ENCODE results near the gene ZNF839. TPM values are rescaled to one million over a fixed set of nuclear protein-coding genes. Genes with fewer than 3 reads are reported as not detected.
A peak's percentile ranks its signal among the peaks of the same experiment; 100 is the strongest.
"Not testable (repeated sequence)": the region's sequence is repeated elsewhere in the genome, so short reads cannot be mapped to it uniquely, and the experiment has no call there.

The ZNF839 gene
- total RNA-seq, 1 donor from 2014 or later, result 17.3 TPM

DNA sequence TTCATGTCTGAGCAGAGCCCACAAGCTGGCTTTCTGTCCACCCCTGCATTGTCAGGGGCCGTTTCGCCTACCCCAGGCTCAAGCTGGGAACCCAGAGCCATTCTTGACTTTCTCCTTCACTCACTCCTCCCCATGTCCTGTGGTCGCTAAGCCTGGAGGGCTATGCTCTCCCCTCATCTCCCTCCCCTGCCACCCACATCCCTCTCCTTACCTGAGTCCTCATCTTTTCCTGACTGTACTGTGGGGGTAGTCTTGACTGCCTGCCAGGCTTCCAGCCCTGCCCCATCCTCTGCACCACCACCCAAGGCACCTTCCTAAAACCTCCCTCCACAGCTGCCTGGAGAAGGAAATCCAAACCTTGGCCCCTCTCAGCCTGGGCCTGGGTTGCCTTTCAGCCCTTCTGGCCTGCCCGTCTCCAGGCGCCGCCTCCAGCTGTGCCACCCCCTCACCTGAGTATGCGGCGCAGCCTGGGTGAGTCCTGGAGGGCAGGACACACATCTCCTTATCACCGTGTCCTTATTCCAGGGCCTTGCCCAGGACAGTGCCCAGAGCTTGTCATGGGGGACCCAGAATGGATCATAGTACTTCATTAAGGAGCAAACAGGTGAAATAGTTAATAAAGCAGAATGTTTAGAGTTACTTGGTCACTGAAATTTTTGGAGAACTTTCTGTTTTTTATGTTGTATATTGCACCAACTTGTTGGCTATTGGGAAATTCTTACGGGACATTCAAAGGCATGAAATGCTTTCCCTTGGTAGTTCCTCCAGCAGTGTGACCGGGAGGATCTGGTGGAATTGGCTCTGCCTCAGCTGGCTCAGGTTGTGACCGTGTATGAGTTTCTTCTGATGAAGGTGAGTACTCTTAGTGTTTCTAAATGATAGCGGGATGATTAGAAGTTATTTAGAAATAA lies 14.5 kb downstream of the ZNF839 start:
- intact Hi-C loops (cut with micrococcal nuclease), result no loop called here
- H3K27me3 Mint-ChIP-seq (ENCODE audit: low read depth), result no peaks in the 10 kb centered on the region
- peaks cover 30% of the 10 kb centered on the region for H3K36me3 Mint-ChIP-seq (ENCODE audit: low read depth)
- no peak overlapping the region for H3K4me3 Mint-ChIP-seq (ENCODE audit: low read depth)
- no peaks in the 10 kb centered on the region for H3K4me1 Mint-ChIP-seq (ENCODE audit: low read depth)
- DNase-seq (ENCODE audit: low spot score), result no peak
- no peak overlapping the region for H3K27ac Mint-ChIP-seq
- H3K9me3 Mint-ChIP-seq, result no peaks in the 10 kb centered on the region

DNA sequence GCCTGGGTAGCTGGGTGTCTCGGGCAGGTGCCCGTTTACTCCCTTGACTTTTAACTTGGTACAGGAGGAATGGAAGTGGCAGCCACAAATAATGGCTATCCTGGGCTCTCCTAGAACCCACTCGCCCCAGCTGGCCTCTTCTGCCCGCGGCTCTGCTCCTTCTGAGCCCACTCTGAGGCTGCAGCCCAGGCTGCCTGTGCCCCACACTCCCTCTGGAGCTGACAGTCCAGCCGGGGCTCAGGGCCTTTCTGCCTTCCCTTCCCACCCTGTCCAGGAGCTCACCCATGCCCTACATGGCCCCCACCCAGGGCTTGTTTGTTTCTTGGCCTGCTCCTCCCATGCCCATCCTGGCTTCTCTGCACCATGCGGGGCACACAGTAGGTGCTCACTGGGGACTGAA lies 15.6 kb downstream of the ZNF839 start:
- no peak for DNase-seq (ENCODE audit: low spot score)
- Mint-ChIP-seq H3K36me3 (ENCODE audit: low read depth) (peaks cover 30% of the 10 kb centered on the region), H3K27me3 (ENCODE audit: low read depth) (no peaks in the 10 kb centered on the region), H3K4me1 (ENCODE audit: low read depth) (no peaks in the 10 kb centered on the region), H3K9me3 (no peaks in the 10 kb centered on the region), H3K27ac (no peak overlapping the region), H3K4me3 (ENCODE audit: low read depth) (no peak overlapping the region)
- intact Hi-C loops (cut with micrococcal nuclease), result no loop called here

DNA sequence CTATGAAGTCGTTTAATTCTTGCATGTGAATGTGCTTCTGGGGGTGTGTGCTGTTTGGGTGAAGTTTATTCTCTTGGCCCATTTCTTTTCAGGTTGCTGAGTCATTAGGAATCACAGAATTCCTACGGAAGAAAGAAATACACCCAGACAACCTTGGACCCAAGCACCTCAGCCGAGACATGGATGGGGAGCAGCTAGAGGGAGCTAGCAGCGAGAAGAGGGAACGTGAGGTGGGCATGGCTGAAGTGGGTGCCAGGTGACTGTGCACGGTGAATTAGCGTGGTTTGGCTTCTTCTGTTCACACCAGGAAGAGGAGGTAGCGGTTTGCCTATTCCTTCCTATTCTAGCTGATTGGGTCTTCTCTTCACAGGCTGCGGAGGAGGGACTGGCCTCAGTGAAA lies 19.2 kb downstream of the ZNF839 start:
- H3K4me3 Mint-ChIP-seq (ENCODE audit: low read depth), result no peak overlapping the region
- H3K4me1 Mint-ChIP-seq (ENCODE audit: low read depth), result no peaks in the 10 kb centered on the region
- no peak for DNase-seq (ENCODE audit: low spot score)
- no peaks in the 10 kb centered on the region for H3K9me3 Mint-ChIP-seq
- H3K27ac Mint-ChIP-seq, result peak overlapping the region; percentile 11
- no peaks in the 10 kb centered on the region for H3K27me3 Mint-ChIP-seq (ENCODE audit: low read depth)
- intact Hi-C loops (cut with micrococcal nuclease), result no loop called here
- H3K36me3 Mint-ChIP-seq (ENCODE audit: low read depth), result peaks cover 46% of the 10 kb centered on the region

DNA sequence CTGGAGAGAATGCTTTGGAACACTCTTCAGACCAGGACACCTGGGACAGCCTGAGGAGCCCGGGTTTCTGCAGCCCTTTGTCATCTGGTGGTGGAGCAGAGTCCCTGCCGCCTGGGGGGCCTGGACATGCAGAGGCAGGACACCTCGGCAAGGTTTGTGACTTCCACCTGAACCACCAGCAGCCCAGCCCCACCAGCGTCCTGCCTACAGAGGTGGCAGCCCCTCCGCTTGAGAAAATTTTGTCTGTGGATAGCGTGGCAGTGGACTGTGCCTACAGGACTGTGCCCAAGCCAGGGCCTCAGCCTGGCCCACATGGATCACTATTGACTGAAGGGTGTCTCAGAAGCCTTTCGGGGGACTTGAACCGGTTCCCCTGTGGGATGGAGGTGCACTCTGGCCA lies 22.0 kb downstream of the ZNF839 start:
- Mint-ChIP-seq H3K4me3 (ENCODE audit: low read depth) (no peak overlapping the region), H3K4me1 (ENCODE audit: low read depth) (no peaks in the 10 kb centered on the region), H3K27ac (peak overlapping the region; percentile 63), H3K36me3 (ENCODE audit: low read depth) (peaks cover 51% of the 10 kb centered on the region), H3K27me3 (ENCODE audit: low read depth) (no peaks in the 10 kb centered on the region), H3K9me3 (no peaks in the 10 kb centered on the region)
- DNase-seq (ENCODE audit: low spot score), result no peak
- intact Hi-C loops (cut with micrococcal nuclease), result no loop called here

DNA sequence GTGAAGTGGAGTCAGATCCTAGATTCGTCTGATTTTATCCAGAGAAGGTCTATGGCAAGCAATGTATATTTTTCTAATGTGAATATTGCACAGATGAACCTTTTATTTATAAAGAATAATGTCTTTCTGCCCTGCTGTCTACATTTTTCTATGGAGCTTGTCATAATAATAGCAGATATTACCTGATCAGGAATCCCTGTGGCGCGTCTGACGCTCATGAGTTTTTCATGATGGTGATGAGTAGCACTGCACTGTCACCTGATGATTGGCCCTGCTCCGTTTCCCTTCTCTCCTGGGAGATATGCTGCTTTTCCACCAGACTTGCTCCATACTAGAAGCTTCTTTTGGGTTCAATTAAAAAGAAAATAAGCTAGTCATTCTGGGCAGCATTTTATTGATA lies 22.7 kb downstream of the ZNF839 start:
- Mint-ChIP-seq H3K27ac (no peak overlapping the region), H3K36me3 (ENCODE audit: low read depth) (peaks cover 46% of the 10 kb centered on the region), H3K9me3 (no peaks in the 10 kb centered on the region), H3K4me3 (ENCODE audit: low read depth) (no peak overlapping the region), H3K27me3 (ENCODE audit: low read depth) (no peaks in the 10 kb centered on the region), H3K4me1 (ENCODE audit: low read depth) (no peaks in the 10 kb centered on the region)
- intact Hi-C loops (cut with micrococcal nuclease), result no loop called here
- no peak for DNase-seq (ENCODE audit: low spot score)

DNA sequence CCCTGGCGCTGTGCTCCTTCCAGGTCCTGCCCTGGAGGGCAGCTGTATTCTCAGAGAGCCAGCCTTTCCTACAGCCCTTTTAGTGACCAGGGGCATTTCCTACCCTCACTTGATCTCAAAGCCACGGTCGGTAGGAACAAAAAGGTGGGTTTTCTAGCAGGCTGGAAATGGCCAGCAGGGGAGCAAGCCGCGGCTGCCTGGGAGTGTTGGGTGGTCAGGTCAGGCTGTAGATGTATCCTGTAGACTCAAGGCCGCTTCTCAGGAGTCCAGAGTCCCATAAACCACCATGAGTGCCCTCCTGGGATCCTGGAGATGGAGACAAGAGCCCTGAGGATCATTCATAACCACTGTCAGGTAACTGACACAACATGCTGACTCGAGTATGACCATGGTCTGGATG lies 24.5 kb downstream of the ZNF839 start:
- no peak overlapping the region for H3K4me3 Mint-ChIP-seq (ENCODE audit: low read depth)
- intact Hi-C loops (cut with micrococcal nuclease), result no loop called here
- H3K9me3 Mint-ChIP-seq, result no peaks in the 10 kb centered on the region
- H3K27me3 Mint-ChIP-seq (ENCODE audit: low read depth), result no peaks in the 10 kb centered on the region
- H3K36me3 Mint-ChIP-seq (ENCODE audit: low read depth), result peaks cover 47% of the 10 kb centered on the region
- no peaks in the 10 kb centered on the region for H3K4me1 Mint-ChIP-seq (ENCODE audit: low read depth)
- no peak for DNase-seq (ENCODE audit: low spot score)
- no peak overlapping the region for H3K27ac Mint-ChIP-seq

DNA sequence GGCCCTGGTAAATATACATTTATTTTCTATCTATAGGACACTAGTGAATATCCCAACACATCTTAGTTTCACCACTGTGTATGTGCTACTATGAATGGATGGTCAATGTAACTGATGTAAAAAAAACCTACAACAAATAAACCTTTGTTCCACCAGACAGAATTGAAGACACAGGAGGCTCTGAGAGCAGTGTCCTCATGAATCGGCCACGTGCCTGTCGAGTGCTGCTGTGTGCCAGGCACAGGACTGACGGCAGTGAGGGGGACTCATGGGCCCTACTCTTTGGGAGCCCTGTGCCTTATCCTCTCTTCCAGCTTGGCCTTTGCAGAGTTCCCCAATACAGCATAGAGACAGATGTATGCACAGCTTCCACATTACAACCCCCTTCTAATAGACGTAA lies 24.9 kb downstream of the ZNF839 start:
- Mint-ChIP-seq H3K9me3 (no peaks in the 10 kb centered on the region), H3K36me3 (ENCODE audit: low read depth) (peaks cover 47% of the 10 kb centered on the region), H3K4me1 (ENCODE audit: low read depth) (no peaks in the 10 kb centered on the region), H3K27ac (no peak overlapping the region), H3K27me3 (ENCODE audit: low read depth) (no peaks in the 10 kb centered on the region), H3K4me3 (ENCODE audit: low read depth) (no peak overlapping the region)
- intact Hi-C loops (cut with micrococcal nuclease), result no loop called here
- DNase-seq (ENCODE audit: low spot score), result no peak

DNA sequence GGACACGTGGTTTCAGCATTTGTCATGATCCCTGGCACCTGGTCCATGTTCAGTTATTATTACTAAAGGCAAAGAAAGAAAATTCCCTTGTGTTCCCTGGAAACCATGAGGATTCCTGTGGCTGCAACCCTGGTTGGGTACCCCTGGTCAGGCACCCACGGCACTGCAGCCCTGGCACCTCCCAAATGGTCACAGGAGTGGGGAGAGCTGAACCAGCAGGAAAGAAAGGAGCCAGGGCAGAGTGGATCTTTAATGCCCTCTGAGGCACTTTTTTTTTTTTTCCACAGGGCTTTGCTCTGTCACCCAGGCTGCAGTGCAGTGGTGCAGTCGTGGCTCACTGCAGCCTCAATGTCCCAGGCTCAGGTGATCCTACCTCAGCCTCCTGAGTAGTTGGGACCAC lies 25.7 kb downstream of the ZNF839 start:
- peaks cover 54% of the 10 kb centered on the region for H3K36me3 Mint-ChIP-seq (ENCODE audit: low read depth)
- intact Hi-C loops (cut with micrococcal nuclease), result no loop called here
- H3K27me3 Mint-ChIP-seq (ENCODE audit: low read depth), result no peaks in the 10 kb centered on the region
- no peak overlapping the region for H3K4me3 Mint-ChIP-seq (ENCODE audit: low read depth)
- H3K4me1 Mint-ChIP-seq (ENCODE audit: low read depth), result no peaks in the 10 kb centered on the region
- no peaks in the 10 kb centered on the region for H3K9me3 Mint-ChIP-seq
- H3K27ac Mint-ChIP-seq, result no peak overlapping the region
- DNase-seq (ENCODE audit: low spot score), result no peak

DNA sequence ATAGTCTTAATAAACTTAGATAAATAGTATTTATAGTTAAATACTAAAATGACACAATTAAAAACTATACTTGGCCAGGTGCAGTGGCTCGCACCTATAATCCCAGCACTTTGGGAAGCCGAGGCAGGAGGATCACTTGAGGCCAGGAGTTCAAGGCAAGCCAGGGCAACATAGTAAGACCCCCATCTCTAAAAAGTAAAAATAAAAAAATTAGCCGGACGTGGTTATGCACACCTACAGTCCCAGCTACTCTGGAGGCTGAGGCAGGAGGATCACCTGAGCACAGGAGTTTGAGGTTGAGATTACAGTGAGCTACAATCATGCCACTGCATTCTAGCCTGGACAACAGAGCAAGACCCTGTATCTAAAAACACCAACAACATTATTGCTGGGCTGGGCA lies 27.1 kb downstream of the ZNF839 start:
- Mint-ChIP-seq H3K4me3 (ENCODE audit: low read depth) (no peak overlapping the region), H3K27me3 (ENCODE audit: low read depth) (no peaks in the 10 kb centered on the region), H3K4me1 (ENCODE audit: low read depth) (no peaks in the 10 kb centered on the region), H3K27ac (no peak overlapping the region), H3K9me3 (no peaks in the 10 kb centered on the region), H3K36me3 (ENCODE audit: low read depth) (peaks cover 49% of the 10 kb centered on the region)
- no peak for DNase-seq (ENCODE audit: low spot score)
- intact Hi-C loops (cut with micrococcal nuclease), result no loop called here

DNA sequence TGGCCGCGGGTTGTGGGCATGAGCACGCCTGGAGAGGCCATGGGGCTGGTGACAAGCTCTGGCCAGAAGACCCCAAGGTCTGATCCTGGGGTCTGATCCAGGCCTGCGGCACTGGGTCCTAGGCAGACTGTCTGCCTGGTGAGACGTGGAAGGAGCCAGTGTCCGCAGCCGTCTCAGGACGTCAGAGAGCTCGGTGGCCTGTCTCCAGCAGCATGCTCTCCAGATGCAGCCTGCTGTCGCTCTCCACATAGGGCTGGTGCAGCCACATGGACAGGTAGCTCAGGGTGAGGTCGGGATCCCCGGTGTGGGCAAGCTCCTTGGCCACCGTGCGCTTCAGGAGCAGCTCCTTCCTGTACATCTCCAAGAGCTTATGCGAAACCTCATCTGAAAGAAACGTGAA lies 28.8 kb downstream of the ZNF839 start:
- no peaks in the 10 kb centered on the region for H3K4me1 Mint-ChIP-seq (ENCODE audit: low read depth)
- H3K27me3 Mint-ChIP-seq (ENCODE audit: low read depth), result no peaks in the 10 kb centered on the region
- intact Hi-C loops (cut with micrococcal nuclease), result no loop called here
- H3K27ac Mint-ChIP-seq, result no peak overlapping the region
- no peaks in the 10 kb centered on the region for H3K9me3 Mint-ChIP-seq
- DNase-seq (ENCODE audit: low spot score), result no peak
- H3K36me3 Mint-ChIP-seq (ENCODE audit: low read depth), result peaks cover 49% of the 10 kb centered on the region
- no peak overlapping the region for H3K4me3 Mint-ChIP-seq (ENCODE audit: low read depth)

DNA sequence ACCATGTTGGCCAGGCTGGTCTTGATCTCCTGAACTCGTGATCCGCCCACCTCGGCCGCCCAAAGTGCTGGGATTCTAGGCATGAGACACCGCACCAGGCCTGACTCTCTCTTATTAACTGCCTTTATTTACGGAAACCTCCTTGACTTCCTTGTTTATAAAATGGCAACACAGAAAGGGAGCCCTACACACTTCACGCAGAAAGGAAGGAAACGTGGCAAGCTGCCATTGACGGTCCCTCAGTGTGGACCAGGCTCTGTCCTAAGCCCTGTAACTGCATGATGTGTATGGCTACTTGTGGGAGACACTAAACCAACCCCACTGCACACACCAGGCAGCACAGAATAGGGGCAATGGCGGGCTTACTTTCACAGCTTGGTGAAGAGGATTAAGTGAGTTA lies 31.5 kb downstream of the ZNF839 start:
- no peak overlapping the region for H3K27ac Mint-ChIP-seq
- peaks cover 55% of the 10 kb centered on the region for H3K36me3 Mint-ChIP-seq (ENCODE audit: low read depth)
- DNase-seq (ENCODE audit: low spot score), result no peak
- no peaks in the 10 kb centered on the region for H3K9me3 Mint-ChIP-seq
- intact Hi-C loops (cut with micrococcal nuclease), result no loop called here
- no peaks in the 10 kb centered on the region for H3K4me1 Mint-ChIP-seq (ENCODE audit: low read depth)
- no peaks in the 10 kb centered on the region for H3K27me3 Mint-ChIP-seq (ENCODE audit: low read depth)
- no peak overlapping the region for H3K4me3 Mint-ChIP-seq (ENCODE audit: low read depth)

DNA sequence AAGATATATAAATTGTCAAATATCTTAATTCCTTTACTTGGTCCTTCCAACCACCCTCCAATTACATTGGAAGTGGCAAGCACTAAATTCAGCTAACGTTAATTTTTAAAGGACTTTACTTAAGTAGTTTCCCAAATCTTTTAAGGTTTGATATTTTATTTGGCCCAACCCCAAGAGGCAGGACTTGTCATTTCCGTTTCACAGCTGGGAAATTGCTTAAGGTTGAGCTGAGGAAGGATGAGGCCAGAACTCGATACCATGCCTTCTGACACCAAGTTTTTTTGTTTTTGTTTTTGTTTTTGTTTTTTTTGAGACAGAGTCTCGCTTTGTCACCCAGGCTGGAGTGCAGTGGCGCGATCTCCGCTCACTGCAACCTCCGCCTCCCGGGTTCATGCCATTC lies 32.0 kb downstream of the ZNF839 start:
- intact Hi-C loops (cut with micrococcal nuclease); DNase-seq (ENCODE audit: low spot score); H3K27ac Mint-ChIP-seq; H3K27me3 Mint-ChIP-seq (ENCODE audit: low read depth); H3K4me1 Mint-ChIP-seq (ENCODE audit: low read depth); H3K9me3 Mint-ChIP-seq; H3K4me3 Mint-ChIP-seq (ENCODE audit: low read depth): not testable (repeated sequence)
- H3K36me3 Mint-ChIP-seq (ENCODE audit: low read depth), result peaks cover 55% of the 10 kb centered on the region

DNA sequence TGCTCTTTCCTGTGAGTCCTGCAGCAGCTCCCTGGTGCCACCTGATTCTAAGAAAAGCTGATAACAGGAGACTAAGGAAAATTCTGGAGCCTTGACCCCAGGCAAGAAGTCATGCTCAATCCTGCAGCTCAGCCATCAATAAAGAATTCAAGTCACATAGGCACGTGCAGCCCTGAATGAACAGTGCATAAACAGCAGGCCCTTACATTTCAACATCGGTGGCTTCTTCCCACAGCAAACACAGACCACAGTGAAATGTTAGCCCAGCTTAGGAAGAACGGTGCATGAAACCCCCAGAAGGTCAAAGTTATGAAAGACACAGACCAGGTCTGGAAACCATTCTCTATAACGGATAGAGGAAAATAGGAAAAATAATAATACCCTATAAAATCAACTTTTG lies 32.7 kb downstream of the ZNF839 start:
- H3K9me3 Mint-ChIP-seq, result no peaks in the 10 kb centered on the region
- H3K27me3 Mint-ChIP-seq (ENCODE audit: low read depth), result no peaks in the 10 kb centered on the region
- H3K4me3 Mint-ChIP-seq (ENCODE audit: low read depth), result no peak overlapping the region
- peaks cover 59% of the 10 kb centered on the region for H3K36me3 Mint-ChIP-seq (ENCODE audit: low read depth)
- no peaks in the 10 kb centered on the region for H3K4me1 Mint-ChIP-seq (ENCODE audit: low read depth)
- intact Hi-C loops (cut with micrococcal nuclease), result no loop called here
- no peak for DNase-seq (ENCODE audit: low spot score)
- no peak overlapping the region for H3K27ac Mint-ChIP-seq
